Natural killer cell treated with Interleukin-12 subunit alpha and Interleukin-12 subunit beta and Interleukin-15 and Interleukin-18, amount 100 ng/mL, for 72 hours (primary cell): Measurements from ENCODE around the gene ADARB2. TPM values are rescaled to one million over a fixed set of nuclear protein-coding genes. Genes with fewer than 3 reads are reported as not detected.
A peak's percentile ranks its signal among the peaks of the same experiment; 100 is the strongest.

Source experiments
- ATAC-seq, 2 donors: fragments of 150-1000 bp; cut with Tn5 transposase in 1 of 2; sonication (Bioruptor Pico), chemical (Tn5 transposase) in 1 of 2; 2 replicates each; pipeline ENCODE4 v1.10.0; 2021
- DNase-seq: peaks from one replicate; pipeline ENCODE4 v3.0.0; 2022; ENCODE audit warnings: low spot score
- H3K27ac Mint-ChIP-seq, 2 donors: 1 replicate in 1 of 2; 2 replicates in 1 of 2; pipeline ENCODE4 v1.8.0; 2022; ENCODE audit warnings: mixed read lengths in 2 of 2, mild to moderate bottlenecking in 1 of 2, moderate library complexity in 1 of 2
- H3K27me3 Mint-ChIP-seq, 2 donors: 1 replicate in 1 of 2; 2 replicates in 1 of 2; pipeline ENCODE4 v1.8.0; 2022; ENCODE audit warnings: mixed read lengths in 2 of 2
- H3K36me3 Mint-ChIP-seq: one replicate; pipeline ENCODE4 v1.8.0; 2022; ENCODE audit warnings: mixed read lengths
- H3K4me1 Mint-ChIP-seq, 2 donors: 1 replicate in 1 of 2; 2 replicates in 1 of 2; pipeline ENCODE4 v1.8.0; 2022; ENCODE audit warnings: low read depth in 2 of 2, mixed read lengths in 2 of 2, mild to moderate bottlenecking in 1 of 2
- H3K4me3 Mint-ChIP-seq: one replicate; pipeline ENCODE4 v1.8.0; 2022; ENCODE audit warnings: mixed read lengths
- H3K9me3 Mint-ChIP-seq: 2 replicates; pipeline ENCODE4 v1.8.0; 2022; ENCODE audit warnings: mixed read lengths
- total RNA-seq, 2 donors: library from RNA; stranded (reverse); gene quantifications; one replicate each; pipeline ENCODE4 v1.2.3, GENCODE V29; 2022

Gene ADARB2
- total RNA-seq, 2 donors from 2014 or later = not detected

- H3K27ac Mint-ChIP-seq = no peak overlapping the region
- DNase-seq (no peak), ATAC-seq (peak in 1 of 2 donors; percentile 25)
- H3K27me3 Mint-ChIP-seq = peaks cover 2 to 9% of the 10 kb centered on the region in 2 donors
- H3K4me3 Mint-ChIP-seq = no peak overlapping the region
- no peaks in the 10 kb centered on the region for H3K4me1 Mint-ChIP-seq
- no peaks in the 10 kb centered on the region for H3K9me3 Mint-ChIP-seq
- no peaks in the 10 kb centered on the region for H3K36me3 Mint-ChIP-seq
These were observed 447.7 kb downstream of the ADARB2 start for GRCh38 chr10:1289591-1289990.

- Mint-ChIP-seq H3K9me3 (no peaks in the 10 kb centered on the region), H3K4me1 (no peaks in the 10 kb centered on the region), H3K4me3 (no peak overlapping the region), H3K27me3 (peaks cover 4 to 8% of the 10 kb centered on the region in 2 donors), H3K27ac (no peak overlapping the region), H3K36me3 (no peaks in the 10 kb centered on the region)
- DNase-seq = no peak
- ATAC-seq = no peak
These were observed 449.3 kb downstream of the ADARB2 start for GRCh38 chr10:1287971-1288401.

GRCh38 chr10:1287487-1287886 is 449.8 kb downstream of the ADARB2 start:
- H3K27ac Mint-ChIP-seq = no peak overlapping the region
- DNase-seq (no peak), ATAC-seq (no peak)
- no peaks in the 10 kb centered on the region for H3K9me3 Mint-ChIP-seq
- peaks cover 4 to 11% of the 10 kb centered on the region in 2 donors for H3K27me3 Mint-ChIP-seq
- no peaks in the 10 kb centered on the region for H3K4me1 Mint-ChIP-seq
- H3K4me3 Mint-ChIP-seq = no peak overlapping the region
- H3K36me3 Mint-ChIP-seq = no peaks in the 10 kb centered on the region

GRCh38 chr10:1284076-1284475 is 453.2 kb downstream of the ADARB2 start:
- no peak for ATAC-seq
- no peak overlapping the region for H3K4me3 Mint-ChIP-seq
- no peaks in the 10 kb centered on the region for H3K9me3 Mint-ChIP-seq
- H3K4me1 Mint-ChIP-seq = no peaks in the 10 kb centered on the region
- no peak overlapping the region for H3K27ac Mint-ChIP-seq
- no peak for DNase-seq
- no peaks in the 10 kb centered on the region for H3K36me3 Mint-ChIP-seq
- H3K27me3 Mint-ChIP-seq = peaks cover 15 to 18% of the 10 kb centered on the region in 2 donors

- no peak for ATAC-seq
- no peak for DNase-seq
- H3K27ac Mint-ChIP-seq = no peak overlapping the region
- no peaks in the 10 kb centered on the region for H3K36me3 Mint-ChIP-seq
- H3K9me3 Mint-ChIP-seq = no peaks in the 10 kb centered on the region
- no peaks in the 10 kb centered on the region for H3K4me1 Mint-ChIP-seq
- no peak overlapping the region for H3K4me3 Mint-ChIP-seq
- H3K27me3 Mint-ChIP-seq = peaks cover 20 to 33% of the 10 kb centered on the region in 2 donors
These were observed 455.9 kb downstream of the ADARB2 start for GRCh38 chr10:1281405-1281782.

GRCh38 chr10:1280466-1281404 is 456.6 kb downstream of the ADARB2 start:
- Mint-ChIP-seq H3K4me1 (no peaks in the 10 kb centered on the region), H3K36me3 (no peaks in the 10 kb centered on the region), H3K4me3 (no peak overlapping the region), H3K27ac (no peak overlapping the region), H3K9me3 (no peaks in the 10 kb centered on the region), H3K27me3 (peaks cover 20 to 33% of the 10 kb centered on the region in 2 donors)
- ATAC-seq (no peak), DNase-seq (no peak)

- Mint-ChIP-seq H3K27ac (no peak overlapping the region), H3K27me3 (peaks cover 20 to 28% of the 10 kb centered on the region in 2 donors), H3K9me3 (no peaks in the 10 kb centered on the region), H3K36me3 (no peaks in the 10 kb centered on the region), H3K4me1 (no peaks in the 10 kb centered on the region), H3K4me3 (no peak overlapping the region)
- DNase-seq (no peak), ATAC-seq (no peak)
These were observed 459.0 kb downstream of the ADARB2 start for GRCh38 chr10:1278306-1278705.

GRCh38 chr10:1274701-1275544 is 462.4 kb downstream of the ADARB2 start:
- DNase-seq (no peak), ATAC-seq (no peak)
- Mint-ChIP-seq H3K4me1 (no peaks in the 10 kb centered on the region), H3K27me3 (peaks cover 5 to 16% of the 10 kb centered on the region in 2 donors), H3K27ac (no peak overlapping the region), H3K4me3 (no peak overlapping the region), H3K9me3 (no peaks in the 10 kb centered on the region), H3K36me3 (no peaks in the 10 kb centered on the region)

- H3K27me3 Mint-ChIP-seq = peaks cover 5 to 16% of the 10 kb centered on the region in 2 donors
- H3K36me3 Mint-ChIP-seq = no peaks in the 10 kb centered on the region
- no peak overlapping the region for H3K4me3 Mint-ChIP-seq
- H3K4me1 Mint-ChIP-seq = no peaks in the 10 kb centered on the region
- H3K27ac Mint-ChIP-seq = no peak overlapping the region
- no peak for ATAC-seq
- no peak for DNase-seq
- no peaks in the 10 kb centered on the region for H3K9me3 Mint-ChIP-seq
These were observed 463.1 kb downstream of the ADARB2 start for GRCh38 chr10:1274111-1274661.

GRCh38 chr10:1273372-1274105 is 463.8 kb downstream of the ADARB2 start:
- H3K36me3 Mint-ChIP-seq = no peaks in the 10 kb centered on the region
- DNase-seq = no peak
- H3K27ac Mint-ChIP-seq = no peak overlapping the region
- ATAC-seq = no peak
- H3K4me3 Mint-ChIP-seq = no peak overlapping the region
- H3K27me3 Mint-ChIP-seq = peaks cover 5 to 12% of the 10 kb centered on the region in 2 donors
- H3K9me3 Mint-ChIP-seq = no peaks in the 10 kb centered on the region
- H3K4me1 Mint-ChIP-seq = no peaks in the 10 kb centered on the region

GRCh38 chr10:1272777-1273161 is 464.6 kb downstream of the ADARB2 start:
- ATAC-seq (peak in 1 of 2 donors; percentile 19), DNase-seq (no peak)
- no peaks in the 10 kb centered on the region for H3K9me3 Mint-ChIP-seq
- H3K36me3 Mint-ChIP-seq = no peaks in the 10 kb centered on the region
- H3K4me3 Mint-ChIP-seq = no peak overlapping the region
- H3K4me1 Mint-ChIP-seq = no peaks in the 10 kb centered on the region
- peaks cover 4 to 7% of the 10 kb centered on the region in 2 donors for H3K27me3 Mint-ChIP-seq
- no peak overlapping the region for H3K27ac Mint-ChIP-seq

- H3K4me1 Mint-ChIP-seq = no peaks in the 10 kb centered on the region
These were observed 465.1 kb downstream of the ADARB2 start for GRCh38 chr10:1272079-1272776.

GRCh38 chr10:1270906-1271305 is 466.4 kb downstream of the ADARB2 start:
- ATAC-seq (no peak), DNase-seq (no peak)
- Mint-ChIP-seq H3K27me3 (peaks cover 6 to 10% of the 10 kb centered on the region in 2 donors), H3K27ac (no peak overlapping the region), H3K4me3 (no peak overlapping the region), H3K9me3 (no peaks in the 10 kb centered on the region), H3K4me1 (no peaks in the 10 kb centered on the region), H3K36me3 (no peaks in the 10 kb centered on the region)

More at GRCh38 chr10:1272079-1272776, 465.1 kb downstream of the ADARB2 start:
- no peak overlapping the region for H3K4me3 Mint-ChIP-seq
- ATAC-seq (peak in 1 of 2 donors; percentile 4), DNase-seq (no peak)
- H3K27me3 Mint-ChIP-seq = peaks cover 3 to 6% of the 10 kb centered on the region in 2 donors
- no peaks in the 10 kb centered on the region for H3K36me3 Mint-ChIP-seq
- H3K27ac Mint-ChIP-seq = no peak overlapping the region
- no peaks in the 10 kb centered on the region for H3K9me3 Mint-ChIP-seq
